NCI-H748 treated with DMSO at 0.1 percent for 48 hours (cell line): ENCODE results near the gene BTN1A1.
A peak's percentile ranks its signal among the peaks of the same experiment; 100 is the strongest.
"Not testable (repeated sequence)": the region's sequence is repeated elsewhere in the genome, so short reads cannot be mapped to it uniquely, and the experiment has no call there.

Source experiments
- DNase-seq: peaks from one replicate; lab custom pipeline; 2025; lab: John Stamatoyannopoulos, UW

BTN1A1 gene

GRCh38 chr6:26476896-26477295 lies 23.2 kb upstream of the BTN1A1 start:
- DNase-seq, result no peak

GRCh38 chr6:26477426-26477825 lies 22.7 kb upstream of the BTN1A1 start:
- DNase-seq, result no peak

- no peak for DNase-seq
Measured at GRCh38 chr6:26478100-26478984, 21.8 kb upstream of the BTN1A1 start.

GRCh38 chr6:26478985-26479278 lies 21.2 kb upstream of the BTN1A1 start:
- no peak for DNase-seq

- DNase-seq, result no peak
Measured at GRCh38 chr6:26482338-26482737, 17.8 kb upstream of the BTN1A1 start.

- DNase-seq, result no peak
Measured at GRCh38 chr6:26483727-26484126, 16.4 kb upstream of the BTN1A1 start.

- DNase-seq, result no peak
Measured at GRCh38 chr6:26484161-26484560, 15.9 kb upstream of the BTN1A1 start.

- no peak for DNase-seq
Measured at GRCh38 chr6:26485112-26485780, 14.9 kb upstream of the BTN1A1 start.

GRCh38 chr6:26486358-26486757 lies 13.7 kb upstream of the BTN1A1 start:
- DNase-seq, result no peak

- DNase-seq, result no peak
Measured at GRCh38 chr6:26487466-26487865, 12.6 kb upstream of the BTN1A1 start.

- no peak for DNase-seq
Measured at GRCh38 chr6:26489996-26490964, 9.8 kb upstream of the BTN1A1 start.

GRCh38 chr6:26491604-26492003 lies 8.5 kb upstream of the BTN1A1 start:
- DNase-seq, result no peak

- no peak for DNase-seq
Measured at GRCh38 chr6:26493258-26493657, 6.8 kb upstream of the BTN1A1 start.

- no peak for DNase-seq
Measured at GRCh38 chr6:26494117-26494516, 6.0 kb upstream of the BTN1A1 start.

GRCh38 chr6:26495281-26495680 lies 4.8 kb upstream of the BTN1A1 start:
- DNase-seq, result no peak

- DNase-seq, result no peak
Measured at GRCh38 chr6:26497610-26498009, 2.5 kb upstream of the BTN1A1 start.

GRCh38 chr6:26501482-26501986 lies 1.4 kb downstream of the BTN1A1 start:
- DNase-seq, result peak; percentile 57

- peak; percentile 25 for DNase-seq
Measured at GRCh38 chr6:26502165-26502564, 2.1 kb downstream of the BTN1A1 start.

- DNase-seq, result no peak
Measured at GRCh38 chr6:26502626-26503025, 2.5 kb downstream of the BTN1A1 start.

- DNase-seq, result no peak
Measured at GRCh38 chr6:26507658-26508057, 7.6 kb downstream of the BTN1A1 start.

GRCh38 chr6:26511033-26511432 lies 10.9 kb downstream of the BTN1A1 start:
- DNase-seq, result not testable (repeated sequence)

- no peak for DNase-seq
Measured at GRCh38 chr6:26514984-26515383, 14.9 kb downstream of the BTN1A1 start.
